ENCODE measurements around the gene ADAMTS3. TPM values are rescaled to one million over a fixed set of nuclear protein-coding genes. Genes with fewer than 3 reads are reported as not detected.

ADAMTS3 gene
- total and polyA plus RNA-seq, 9 of the 15 experiments (the other 6 are each of a cell fraction or from before 2014, with no cell fraction given) = 4.0 to 18.0 (median 12.1) TPM

GRCh38 chr4:72430988-72431387, 138.0 kb downstream of the ADAMTS3 start (continued):
- TF ChIP-seq CTCF (IDR thresholded peaks at IDR 0.05 in 2 of 3, conservative IDR thresholded peaks at IDR 0.05 in 1 of 3; ENCODE audit: insufficient read depth in 2 of 3, low read depth in 1 of 3, low read length in 3 of 3) (no peak), GTF2F1 (IDR thresholded peaks at IDR 0.05; ENCODE audit: low read depth, low read length) (no peak)

GRCh38 chr4:72430050-72430449, 139.0 kb downstream of the ADAMTS3 start:
- Histone ChIP-seq H3K27me3 (ENCODE audit: control insufficient read depth in 2 of 2, insufficient read depth in 2 of 2, low read length in 2 of 2) (no peaks in the 10 kb centered on the region), H3K4me2 (ENCODE audit: insufficient read depth, low read length) (no peak overlapping the region), H3K4me3 (no peak overlapping the region), H3K9me3 (replicated peaks; ENCODE audit: control insufficient read depth, insufficient read depth, low read depth, low read length) (no peaks in the 10 kb centered on the region), H3K79me2 (ENCODE audit: control insufficient read depth, insufficient read depth, low read length) (peaks cover 22% of the 10 kb centered on the region; the same call in 2 of the 3 replicates), H2AFZ (ENCODE audit: low read depth, low read length) (no peak overlapping the region), H3K9ac (ENCODE audit: insufficient read depth in 1 of 2, low read depth in 2 of 2, low read length in 2 of 2) (no peak overlapping the region), H3K27ac (ENCODE audit: extremely low read depth, low read depth, low read length) (no peak overlapping the region), H4K20me1 (replicated peaks; ENCODE audit: control insufficient read depth, insufficient read depth, low read length) (no peaks in the 10 kb centered on the region), H3K9me1 (ENCODE audit: control insufficient read depth, insufficient read depth, low read length) (no peaks in the 10 kb centered on the region), H3K36me3 (ENCODE audit: control insufficient read depth, insufficient read depth, low read length) (no peaks in the 10 kb centered on the region), H3K4me1 (replicated peaks in 1 of 2; ENCODE audit: control insufficient read depth in 2 of 2, insufficient read depth in 2 of 2, low read length in 2 of 2) (peaks cover 0 to 11% of the 10 kb centered on the region in 2 experiments; a peak in 2 of 5 replicates)
- no TSS peak for BruUV-seq (replicated peaks)
- TF ChIP-seq POLR2AphosphoS5 (IDR thresholded peaks at IDR 0.05; ENCODE audit: control insufficient read depth, insufficient read depth, low read depth, low read length) (no peak), YY1 (IDR thresholded peaks at IDR 0.05; ENCODE audit: borderline replicate concordance in 1 of 3, control insufficient read depth in 1 of 3, extremely low read depth in 1 of 3, insufficient read depth in 3 of 3, insufficient read length in 1 of 3, insufficient replicate concordance in 2 of 3, low read depth in 1 of 3, low read length in 2 of 3) (no peak), SMAD3 (CRISPR knock-in tag; conservative IDR thresholded peaks at IDR 0.05) (no peak), FOXM1 (IDR thresholded peaks at IDR 0.05; ENCODE audit: low read depth) (no peak), FOXM1 (CRISPR knock-in tag; IDR thresholded peaks at IDR 0.05; ENCODE audit: low read depth) (no peak), ARID1B (IDR thresholded peaks at IDR 0.05) (no peak), ZNF184 (CRISPR knock-in tag; IDR thresholded peaks at IDR 0.05) (no peak), ZNF175 (CRISPR knock-in tag; IDR thresholded peaks at IDR 0.05; ENCODE audit: low read depth) (no peak), NFIX (CRISPR knock-in tag; IDR thresholded peaks at IDR 0.05; ENCODE audit: low read depth) (no peak)
- ChIA-PET POLR2A (no interaction called here), CTCF (ENCODE audit: low intra/inter-chr PET ratio) (no interaction called here)
- in situ Hi-C loops (cut with MboI) = no loop called here
- DNase-seq (ENCODE audit: extremely low read depth in 1 of 4, low spot score in 3 of 4) (no peak), FAIRE-seq (no peak), ATAC-seq (no peak; the same call in 2 of the 3 replicates)
- intact Hi-C loops (cut with micrococcal nuclease) = no loop called here

Data from K562 (cell line).